Measurements from ENCODE around the gene FTO. TPM values are rescaled to one million over a fixed set of nuclear protein-coding genes. Genes with fewer than 3 reads are reported as not detected.

Gene FTO
- total RNA-seq, 4 donors from 2014 or later: 21.3 to 50.5 (median 40.8) TPM

DNA sequence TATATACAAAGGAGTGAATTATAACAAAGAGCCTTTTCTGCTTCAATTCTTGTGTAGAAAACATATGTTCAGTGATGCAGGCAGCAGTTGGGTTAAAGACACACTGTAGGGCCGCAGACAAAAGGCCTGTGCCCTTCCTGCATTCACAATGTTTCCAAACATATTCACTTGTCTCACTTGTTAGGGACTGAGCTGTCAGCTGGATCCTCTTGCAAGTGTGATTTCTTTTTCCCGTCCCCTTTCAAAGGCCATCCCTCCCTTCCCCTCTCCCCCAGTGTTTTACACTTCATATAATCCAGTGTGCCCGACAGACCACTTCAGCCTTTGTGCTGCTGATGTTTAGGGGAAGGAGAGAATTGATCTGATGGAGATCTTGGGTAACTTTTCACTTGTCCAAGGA lies 217.0 kb downstream of the FTO start:
- TF ChIP-seq, protein P1, sequence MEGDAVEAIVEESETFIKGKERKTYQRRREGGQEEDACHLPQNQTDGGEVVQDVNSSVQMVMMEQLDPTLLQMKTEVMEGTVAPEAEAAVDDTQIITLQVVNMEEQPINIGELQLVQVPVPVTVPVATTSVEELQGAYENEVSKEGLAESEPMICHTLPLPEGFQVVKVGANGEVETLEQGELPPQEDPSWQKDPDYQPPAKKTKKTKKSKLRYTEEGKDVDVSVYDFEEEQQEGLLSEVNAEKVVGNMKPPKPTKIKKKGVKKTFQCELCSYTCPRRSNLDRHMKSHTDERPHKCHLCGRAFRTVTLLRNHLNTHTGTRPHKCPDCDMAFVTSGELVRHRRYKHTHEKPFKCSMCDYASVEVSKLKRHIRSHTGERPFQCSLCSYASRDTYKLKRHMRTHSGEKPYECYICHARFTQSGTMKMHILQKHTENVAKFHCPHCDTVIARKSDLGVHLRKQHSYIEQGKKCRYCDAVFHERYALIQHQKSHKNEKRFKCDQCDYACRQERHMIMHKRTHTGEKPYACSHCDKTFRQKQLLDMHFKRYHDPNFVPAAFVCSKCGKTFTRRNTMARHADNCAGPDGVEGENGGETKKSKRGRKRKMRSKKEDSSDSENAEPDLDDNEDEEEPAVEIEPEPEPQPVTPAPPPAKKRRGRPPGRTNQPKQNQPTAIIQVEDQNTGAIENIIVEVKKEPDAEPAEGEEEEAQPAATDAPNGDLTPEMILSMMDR (IDR thresholded peaks at IDR 0.05): no peak
- TF ChIP-seq POLR2A (IDR thresholded peaks at IDR 0.05) (no peak), EP300 (IDR thresholded peaks at IDR 0.05; ENCODE audit: low read depth) (no peak), POLR2AphosphoS5 (IDR thresholded peaks at IDR 0.05) (no peak)

DNA sequence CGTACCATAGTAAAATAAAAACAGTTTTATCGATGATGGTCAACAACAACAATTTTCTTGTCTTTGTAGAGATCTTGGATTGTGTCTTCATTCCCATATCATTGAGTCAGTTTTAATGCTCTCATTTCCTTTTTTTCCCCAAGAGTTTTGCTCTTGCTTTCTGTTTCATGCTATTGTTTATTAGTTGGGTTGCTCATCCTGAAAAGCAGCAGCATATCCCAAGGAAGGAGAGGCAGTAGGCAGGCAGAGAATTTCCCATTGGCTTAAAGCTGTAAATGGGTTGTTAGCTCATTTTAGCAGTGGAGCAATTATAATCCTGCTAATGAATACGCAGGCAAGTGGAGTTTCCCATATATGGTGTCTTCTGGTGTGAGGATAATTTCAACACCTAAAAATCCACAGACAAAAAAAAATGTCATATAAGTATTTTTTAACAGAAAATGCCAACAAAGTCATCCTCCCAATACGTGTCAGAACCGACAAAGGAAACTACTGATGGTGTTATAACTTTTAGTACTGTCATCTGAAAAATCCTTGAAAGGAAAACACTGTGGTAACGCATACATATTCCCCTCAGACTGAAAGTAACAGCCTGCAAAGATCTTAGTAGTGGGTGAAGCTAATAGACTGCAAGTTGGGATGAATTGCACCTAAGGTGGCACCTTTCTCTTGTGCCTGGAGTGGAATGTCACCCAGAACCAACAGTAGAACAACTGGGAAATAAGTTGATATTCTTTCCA lies 218.3 kb downstream of the FTO start:
- in situ Hi-C loops (cut with MboI; ENCODE audit: low pct_ligation_motif_present in 1 of 4, low pct_unique_long_range_greater_than_20kb in 1 of 4, low sequenced_read_pairs in 3 of 4): no loop called here
- H3K4me1 ChIP-seq: no peaks in the 10 kb centered on the region
- intact Hi-C loops (cut with DNase I; ENCODE audit: low total_unique reads): no loop called here
- no peak overlapping the region for H3K27ac ChIP-seq
- H3K36me3 ChIP-seq: no peaks in the 10 kb centered on the region
- WGBS, 2 donors (ENCODE audit: low coverage in 1 of 2): 91 to 95% methylated on average over 6 of the region's 6 CpGs
- H3K27me3 ChIP-seq: no peaks in the 10 kb centered on the region
- no peak for TF ChIP-seq EP300 (IDR thresholded peaks at IDR 0.05; ENCODE audit: low read depth)
- TF ChIP-seq, protein P1 (IDR thresholded peaks at IDR 0.05): no peak
- TF ChIP-seq POLR2AphosphoS5 (IDR thresholded peaks at IDR 0.05): no peak
- no peak for TF ChIP-seq POLR2A (IDR thresholded peaks at IDR 0.05)
- DNase-seq: no peak
- no peaks in the 10 kb centered on the region for H3K9me3 ChIP-seq
- H3K4me3 ChIP-seq: no peak overlapping the region

More for the DNA sequence above, 217.0 kb downstream of the FTO start:
- intact Hi-C loops (cut with DNase I; ENCODE audit: low total_unique reads): no loop called here
- Histone ChIP-seq H3K4me3 (no peak overlapping the region), H3K4me1 (no peaks in the 10 kb centered on the region), H3K9me3 (no peaks in the 10 kb centered on the region), H3K36me3 (no peaks in the 10 kb centered on the region), H3K27ac (no peak overlapping the region), H3K27me3 (no peaks in the 10 kb centered on the region)
- 94% methylated on average over 3 of the region's 3 CpGs; no CpG with 5 or more reads in 1 of the 2 donors for WGBS, 2 donors (ENCODE audit: low coverage in 1 of 2)
- no peak for DNase-seq
- in situ Hi-C loops (cut with MboI; ENCODE audit: low pct_ligation_motif_present in 1 of 4, low pct_unique_long_range_greater_than_20kb in 1 of 4, low sequenced_read_pairs in 3 of 4): no loop called here

DNA sequence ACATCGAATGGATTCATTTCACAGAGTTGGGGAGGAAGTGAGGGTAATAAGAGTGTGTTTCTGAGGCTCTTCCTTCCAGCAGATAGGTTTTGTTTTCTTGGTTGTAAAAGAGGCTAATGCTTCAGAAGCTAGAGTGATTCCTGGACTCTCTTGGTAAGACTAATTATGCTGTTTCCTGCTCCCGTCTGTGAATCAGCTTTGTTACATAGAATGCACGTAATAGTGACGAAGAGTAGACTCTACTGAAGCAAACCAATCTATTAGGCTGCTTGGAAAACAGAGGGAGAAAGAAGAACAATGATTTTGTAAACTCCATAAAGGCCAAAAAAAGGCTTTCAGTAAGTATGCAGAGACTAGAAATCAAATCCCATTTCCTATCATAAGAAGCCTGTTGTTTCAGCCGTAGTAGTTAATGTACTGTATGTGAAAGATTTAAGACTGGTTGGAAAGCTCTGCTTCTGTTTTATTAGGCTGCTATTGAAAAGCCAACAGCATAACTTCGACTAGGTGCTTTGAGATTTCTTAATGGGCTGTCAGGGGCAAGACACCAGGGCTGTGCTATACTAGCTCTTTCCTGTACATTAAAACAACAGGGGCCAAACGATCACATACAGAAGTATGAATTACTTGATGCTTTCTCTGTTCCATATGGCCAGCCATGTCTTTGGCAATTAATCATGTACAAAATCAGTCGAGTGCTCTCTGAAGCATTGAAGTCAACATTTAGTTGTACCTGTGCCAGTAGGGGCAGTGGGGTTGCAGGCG lies 219.0 kb downstream of the FTO start:
- no peaks in the 10 kb centered on the region for H3K36me3 ChIP-seq
- H3K27ac ChIP-seq: no peak overlapping the region
- no peaks in the 10 kb centered on the region for H3K9me3 ChIP-seq
- TF ChIP-seq POLR2AphosphoS5 (IDR thresholded peaks at IDR 0.05) (no peak), POLR2A (IDR thresholded peaks at IDR 0.05) (no peak), EP300 (IDR thresholded peaks at IDR 0.05; ENCODE audit: low read depth) (no peak)
- TF ChIP-seq, protein P1 (IDR thresholded peaks at IDR 0.05): no peak
- 72 to 76% methylated on average over 5 to 9 of the region's 9 CpGs for WGBS, 2 donors (ENCODE audit: low coverage in 1 of 2)
- H3K4me1 ChIP-seq: no peaks in the 10 kb centered on the region
- intact Hi-C loops (cut with DNase I; ENCODE audit: low total_unique reads) (no loop called here), in situ Hi-C loops (cut with MboI; ENCODE audit: low pct_ligation_motif_present in 1 of 4, low pct_unique_long_range_greater_than_20kb in 1 of 4, low sequenced_read_pairs in 3 of 4) (no loop called here)
- no peak overlapping the region for H3K4me3 ChIP-seq
- H3K27me3 ChIP-seq: no peaks in the 10 kb centered on the region
- no peak for DNase-seq

DNA sequence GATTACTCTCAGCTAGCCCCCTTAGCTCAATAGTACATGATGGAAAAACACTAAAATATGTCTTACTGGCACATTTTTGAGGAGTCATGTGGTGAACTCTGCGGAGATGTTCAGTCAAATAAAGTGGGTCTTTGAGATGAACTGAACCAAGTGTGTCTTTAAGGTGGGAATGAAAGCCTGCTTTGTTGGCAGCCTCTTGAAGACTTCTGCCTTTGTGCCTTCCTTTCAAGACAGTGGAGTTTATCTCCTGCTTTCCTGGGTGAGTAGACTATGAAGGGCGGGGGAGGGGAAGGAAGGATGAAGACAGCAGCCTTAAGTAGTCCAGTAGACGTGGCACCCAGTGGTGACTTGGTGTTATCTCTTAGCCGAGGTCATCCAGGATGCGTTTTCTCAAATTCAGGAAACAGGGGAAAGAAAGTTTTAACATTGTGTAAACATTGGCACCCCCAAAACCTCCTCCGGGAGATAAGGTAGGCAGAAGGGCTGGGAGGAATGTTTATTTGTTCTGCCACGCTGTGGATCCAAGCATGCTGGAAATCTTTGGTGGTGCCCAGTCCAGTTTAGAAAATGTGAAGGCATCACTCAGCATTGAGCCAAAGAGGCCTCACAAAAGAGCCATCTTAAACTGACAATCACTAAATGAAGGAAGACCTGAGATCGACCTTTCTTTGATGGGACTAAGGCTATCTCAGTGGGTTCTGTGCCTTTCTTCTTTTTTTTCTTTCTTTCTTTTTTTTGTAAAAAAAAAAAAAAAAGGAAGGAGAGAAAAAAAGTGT lies 220.6 kb downstream of the FTO start:
- in situ Hi-C loops (cut with MboI; ENCODE audit: low pct_ligation_motif_present in 1 of 4, low pct_unique_long_range_greater_than_20kb in 1 of 4, low sequenced_read_pairs in 3 of 4): no loop called here
- H3K36me3 ChIP-seq: no peaks in the 10 kb centered on the region
- H3K4me3 ChIP-seq: no peak overlapping the region
- H3K27me3 ChIP-seq: no peaks in the 10 kb centered on the region
- TF ChIP-seq EP300 (IDR thresholded peaks at IDR 0.05; ENCODE audit: low read depth): no peak
- no peak for TF ChIP-seq POLR2AphosphoS5 (IDR thresholded peaks at IDR 0.05)
- TF ChIP-seq, protein P1 (IDR thresholded peaks at IDR 0.05): no peak
- no peak for TF ChIP-seq POLR2A (IDR thresholded peaks at IDR 0.05)
- H3K4me1 ChIP-seq: no peaks in the 10 kb centered on the region
- no peak for DNase-seq
- 91 to 100% methylated on average over 3 to 8 of the region's 8 CpGs for WGBS, 2 donors (ENCODE audit: low coverage in 1 of 2)
- intact Hi-C loops (cut with DNase I; ENCODE audit: low total_unique reads): no loop called here
- H3K27ac ChIP-seq: no peak overlapping the region
- H3K9me3 ChIP-seq: no peaks in the 10 kb centered on the region
